Measurements from ENCODE around the gene WLS. TPM values are rescaled to one million over a fixed set of nuclear protein-coding genes. Genes with fewer than 3 reads are reported as not detected.

Gene WLS
- 10 to 100 TPM; 73.9 to 80.1 TPM for total RNA-seq

DNA sequence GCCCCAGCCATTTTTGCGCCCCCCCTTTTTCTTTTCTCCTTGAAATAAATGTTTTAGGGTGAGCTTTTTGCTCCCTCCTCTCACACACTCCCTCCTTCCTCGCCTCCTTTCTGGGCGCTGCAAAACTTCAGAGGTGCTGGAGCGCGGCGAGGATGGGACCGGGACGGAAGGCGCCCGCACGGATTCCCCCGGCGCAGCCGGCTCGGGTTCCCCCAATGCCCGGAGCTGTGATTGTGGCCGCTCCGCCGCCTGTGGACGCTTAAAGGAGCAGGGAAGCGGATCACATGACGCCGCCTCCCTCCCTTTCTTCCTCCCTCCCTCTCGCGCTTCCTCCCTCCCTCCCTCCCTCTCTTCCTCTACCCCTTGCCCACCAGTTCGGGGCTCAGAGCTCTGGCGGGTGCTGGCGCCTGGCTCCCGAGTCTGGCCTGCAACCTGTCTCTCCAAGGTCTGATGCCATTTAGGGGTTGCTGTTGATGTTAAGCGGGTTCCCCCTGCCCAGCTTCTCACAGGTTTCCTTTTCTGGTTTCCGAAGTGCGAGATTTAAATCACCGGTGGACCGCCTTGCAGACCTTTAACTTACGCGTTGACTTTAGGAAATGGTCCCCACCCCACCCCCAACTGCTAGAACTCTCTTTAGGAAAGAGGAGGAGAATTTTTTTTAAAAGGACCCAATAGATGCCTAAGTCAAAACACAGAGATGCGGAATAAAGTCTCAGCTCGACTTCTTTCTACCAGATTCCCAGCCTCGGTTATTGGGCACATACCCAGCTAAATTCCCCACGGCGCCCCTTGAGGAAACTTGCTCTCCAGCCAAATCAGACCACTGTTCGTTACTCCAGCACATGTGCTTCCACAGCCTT lies at the start of gene WLS:
TSS of gene WLS (minus strand) at position 235 of the 860 bp plus-strand sequence. CDS start at position 11, 224 bp downstream.
- Histone ChIP-seq H3K4me1 (ENCODE audit: control insufficient read depth in 1 of 2, low read depth in 2 of 2) (peaks cover 11 to 31% of the 10 kb centered on the region in 2 donors), H3K36me3 (no peaks in the 10 kb centered on the region), H3K27me3 (replicated peaks; ENCODE audit: insufficient read depth) (no peaks in the 10 kb centered on the region), H3K4me3 (peak within 1 kb of the TSS; percentile 80), H3K9me3 (no peaks in the 10 kb centered on the region), H3K27ac (peak within 1 kb of the TSS; percentile 82 to 83)
- TF ChIP-seq, protein P1, sequence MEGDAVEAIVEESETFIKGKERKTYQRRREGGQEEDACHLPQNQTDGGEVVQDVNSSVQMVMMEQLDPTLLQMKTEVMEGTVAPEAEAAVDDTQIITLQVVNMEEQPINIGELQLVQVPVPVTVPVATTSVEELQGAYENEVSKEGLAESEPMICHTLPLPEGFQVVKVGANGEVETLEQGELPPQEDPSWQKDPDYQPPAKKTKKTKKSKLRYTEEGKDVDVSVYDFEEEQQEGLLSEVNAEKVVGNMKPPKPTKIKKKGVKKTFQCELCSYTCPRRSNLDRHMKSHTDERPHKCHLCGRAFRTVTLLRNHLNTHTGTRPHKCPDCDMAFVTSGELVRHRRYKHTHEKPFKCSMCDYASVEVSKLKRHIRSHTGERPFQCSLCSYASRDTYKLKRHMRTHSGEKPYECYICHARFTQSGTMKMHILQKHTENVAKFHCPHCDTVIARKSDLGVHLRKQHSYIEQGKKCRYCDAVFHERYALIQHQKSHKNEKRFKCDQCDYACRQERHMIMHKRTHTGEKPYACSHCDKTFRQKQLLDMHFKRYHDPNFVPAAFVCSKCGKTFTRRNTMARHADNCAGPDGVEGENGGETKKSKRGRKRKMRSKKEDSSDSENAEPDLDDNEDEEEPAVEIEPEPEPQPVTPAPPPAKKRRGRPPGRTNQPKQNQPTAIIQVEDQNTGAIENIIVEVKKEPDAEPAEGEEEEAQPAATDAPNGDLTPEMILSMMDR (IDR thresholded peaks at IDR 0.05): no peak
- ATAC-seq (ENCODE audit: insufficient number of reproducible peaks, low FRiP score, low read depth) (peak; percentile 64), DNase-seq (ENCODE audit: low spot score) (peak; percentile 40)

DNA sequence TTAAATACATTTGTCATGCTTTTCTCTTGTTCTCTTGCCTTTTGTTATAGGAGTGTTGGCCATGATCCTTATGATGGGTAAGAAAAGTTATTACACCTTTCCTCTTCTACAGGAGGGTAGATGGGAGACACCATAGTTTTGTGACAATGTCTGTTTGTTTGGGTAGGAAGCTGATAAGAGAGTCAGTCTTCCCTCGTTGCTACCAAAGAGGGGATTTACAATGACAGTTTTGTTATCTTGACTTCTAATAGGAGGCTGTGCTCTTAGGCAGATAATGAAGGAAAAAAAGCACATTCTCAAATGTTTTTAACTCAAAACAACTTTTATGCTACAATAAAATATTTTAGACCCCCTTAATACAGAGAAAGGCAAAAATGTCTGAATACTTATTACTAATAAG lies 48.0 kb upstream of the WLS start:
- Histone ChIP-seq H3K4me1 (ENCODE audit: control insufficient read depth in 1 of 2, low read depth in 2 of 2) (no peaks in the 10 kb centered on the region), H3K9me3 (no peaks in the 10 kb centered on the region), H3K27me3 (replicated peaks; ENCODE audit: insufficient read depth) (no peaks in the 10 kb centered on the region), H3K36me3 (no peaks in the 10 kb centered on the region), H3K27ac (no peak overlapping the region), H3K4me3 (no peak overlapping the region)
- TF ChIP-seq, protein P1 (IDR thresholded peaks at IDR 0.05): no peak
- ATAC-seq (ENCODE audit: insufficient number of reproducible peaks, low FRiP score, low read depth) (no peak), DNase-seq (ENCODE audit: low spot score) (no peak)

DNA sequence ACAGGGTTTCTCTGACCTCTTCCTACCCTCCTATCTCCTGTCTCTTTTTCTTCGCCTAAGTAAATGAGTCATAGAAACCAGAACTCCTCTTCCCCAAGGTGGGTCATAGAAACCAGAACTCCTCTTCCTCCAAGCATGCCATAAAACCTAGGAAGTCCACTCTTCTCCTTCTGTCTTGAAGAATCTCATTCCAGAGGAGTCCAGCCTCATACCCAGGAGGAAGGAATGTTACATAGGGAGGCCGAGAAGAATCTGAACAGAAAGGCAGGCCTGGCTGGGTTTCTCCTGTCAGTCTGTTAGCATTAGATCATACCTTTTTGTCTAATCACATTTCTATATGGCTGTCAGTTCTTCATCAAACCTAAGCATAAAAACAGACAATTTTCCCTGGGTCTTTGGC lies 47.5 kb upstream of the WLS start:
- ATAC-seq (ENCODE audit: insufficient number of reproducible peaks, low FRiP score, low read depth): no peak
- no peaks in the 10 kb centered on the region for H3K27me3 ChIP-seq (replicated peaks; ENCODE audit: insufficient read depth)
- no peaks in the 10 kb centered on the region for H3K9me3 ChIP-seq
- H3K4me1 ChIP-seq (ENCODE audit: control insufficient read depth in 1 of 2, low read depth in 2 of 2): no peaks in the 10 kb centered on the region
- no peak overlapping the region for H3K4me3 ChIP-seq
- no peak overlapping the region for H3K27ac ChIP-seq
- TF ChIP-seq, protein P1 (IDR thresholded peaks at IDR 0.05): no peak
- H3K36me3 ChIP-seq: no peaks in the 10 kb centered on the region
- no peak for DNase-seq (ENCODE audit: low spot score)

DNA sequence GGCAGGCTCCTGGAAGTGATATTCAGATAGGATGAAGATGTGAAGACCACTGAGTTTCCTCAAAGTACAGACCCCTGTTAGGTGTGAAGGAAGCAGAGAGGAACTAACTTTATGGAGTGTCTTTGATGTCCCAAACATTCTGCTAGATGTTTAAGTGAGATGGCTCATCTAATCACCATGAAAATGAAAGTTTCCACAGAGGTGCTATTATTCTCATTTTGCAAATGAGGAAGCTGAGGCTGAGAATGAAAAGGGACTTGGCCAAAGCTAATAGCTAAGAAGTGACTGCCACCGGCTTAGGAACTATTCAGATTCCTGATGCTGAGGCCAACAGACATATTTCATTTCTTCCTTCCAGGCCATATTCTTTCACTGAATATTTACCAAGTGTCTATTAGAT lies 45.9 kb upstream of the WLS start:
- Histone ChIP-seq H3K4me1 (ENCODE audit: control insufficient read depth in 1 of 2, low read depth in 2 of 2) (no peaks in the 10 kb centered on the region), H3K9me3 (no peaks in the 10 kb centered on the region), H3K36me3 (no peaks in the 10 kb centered on the region), H3K4me3 (no peak overlapping the region), H3K27ac (no peak overlapping the region), H3K27me3 (replicated peaks; ENCODE audit: insufficient read depth) (no peaks in the 10 kb centered on the region)
- ATAC-seq (ENCODE audit: insufficient number of reproducible peaks, low FRiP score, low read depth) (no peak), DNase-seq (ENCODE audit: low spot score) (no peak)
- TF ChIP-seq, protein P1 (IDR thresholded peaks at IDR 0.05): no peak

DNA sequence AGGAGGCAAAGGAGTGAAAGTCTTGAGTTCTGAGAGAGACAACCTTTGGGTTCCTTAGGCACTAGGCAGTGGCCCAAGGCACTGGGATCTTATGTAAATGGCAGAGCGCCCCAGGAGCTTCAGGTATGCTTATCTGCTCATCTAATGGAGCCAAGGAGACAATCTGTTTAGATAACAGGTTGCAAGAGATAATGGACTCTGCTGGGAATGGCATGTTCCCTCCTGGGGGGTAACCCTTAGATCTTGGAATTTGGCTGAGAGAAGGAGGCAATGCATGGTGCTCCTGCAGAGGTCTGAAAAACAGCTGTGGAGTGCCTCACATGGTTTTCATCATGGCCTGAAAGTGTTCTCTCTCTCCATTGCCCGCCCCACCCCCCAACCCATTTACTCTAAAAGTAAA lies 44.1 kb upstream of the WLS start:
- ATAC-seq (ENCODE audit: insufficient number of reproducible peaks, low FRiP score, low read depth): no peak
- H3K4me1 ChIP-seq (ENCODE audit: control insufficient read depth in 1 of 2, low read depth in 2 of 2): no peaks in the 10 kb centered on the region
- no peak overlapping the region for H3K4me3 ChIP-seq
- TF ChIP-seq, protein P1 (IDR thresholded peaks at IDR 0.05): no peak
- DNase-seq (ENCODE audit: low spot score): no peak
- no peak overlapping the region for H3K27ac ChIP-seq
- no peaks in the 10 kb centered on the region for H3K9me3 ChIP-seq
- no peaks in the 10 kb centered on the region for H3K36me3 ChIP-seq
- no peaks in the 10 kb centered on the region for H3K27me3 ChIP-seq (replicated peaks; ENCODE audit: insufficient read depth)
